OCI-LY7 (cell line): ENCODE data around the gene SPEN. TPM values are rescaled to one million over a fixed set of nuclear protein-coding genes. Genes with fewer than 3 reads are reported as not detected.

Experiments
- BruUV-seq: library from RNA; stranded (reverse); fragments of 400-500 nt; replicated peaks from 2 replicates; lab custom pipeline; 2021; lab: Mats Ljungman, UMichigan
- CTCF ChIA-PET: fragments of 300-600 bp; sonication (Branson Sonifier 250); formaldehyde crosslinking; loops from one replicate; lab custom pipeline; 2022; ENCODE audit warnings: antibody characterized with exemption; ENCODE audit not compliant: unreplicated experiment; lab: Charles Lee
- POLR2A ChIA-PET: fragments of 300-600 bp; sonication (Branson Sonifier 250); formaldehyde crosslinking; loops from one replicate; lab custom pipeline; 2022; ENCODE audit warnings: antibody characterized with exemption; lab: Charles Lee
- DNase-seq: peaks from one replicate; pipeline ENCODE4 v3.0.0-alpha.2; 2015; ENCODE audit warnings: low spot score
- H2AFZ ChIP-seq: fragments of 200-600 bp; sonication (generic), shearing (Covaris generic); 2 replicates; pipeline ENCODE4 v1.6.1; 2014; ENCODE audit warnings: mild to moderate bottlenecking, antibody characterized with exemption, low read length, moderate library complexity
- H3K27ac ChIP-seq: fragments of 200-600 bp; sonication (generic); 2 replicates; pipeline ENCODE4 v1.5.1; 2014; ENCODE audit warnings: mixed run types, low read depth, mild to moderate bottlenecking, moderate library complexity, low read length, inconsistent platforms; ENCODE audit not compliant: poor library complexity, severe bottlenecking
- H3K36me3 ChIP-seq: fragments of 200-600 bp; sonication (generic); 2 replicates; pipeline ENCODE4 v1.6.1; 2014; ENCODE audit warnings: mild to moderate bottlenecking, antibody characterized with exemption, low read length, moderate library complexity, mixed read lengths; ENCODE audit not compliant: insufficient read depth
- H3K4me1 ChIP-seq: fragments of 200-600 bp; sonication (generic); 2 replicates; pipeline ENCODE4 v1.5.1; 2014; ENCODE audit warnings: mild to moderate bottlenecking, low read length; ENCODE audit not compliant: insufficient read depth, poor library complexity, severe bottlenecking
- H3K4me2 ChIP-seq: fragments of 200-600 bp; sonication (generic); 2 replicates; pipeline ENCODE4 v1.6.1; 2014; ENCODE audit warnings: mild to moderate bottlenecking, low read length
- H3K4me3 ChIP-seq: fragments of 200-600 bp; sonication (generic); 2 replicates; pipeline ENCODE4 v1.5.1; 2014; ENCODE audit warnings: mild to moderate bottlenecking, low read depth, low read length; ENCODE audit not compliant: poor library complexity, severe bottlenecking
- H3K79me2 ChIP-seq: fragments of 200-600 bp; sonication (generic); 2 replicates; pipeline ENCODE4 v1.6.1; 2016; ENCODE audit warnings: low read depth, mild to moderate bottlenecking, low read length, moderate library complexity, mixed read lengths; ENCODE audit not compliant: insufficient read depth
- H3K9me2 ChIP-seq: fragments of 200-600 bp; sonication (generic); 2 replicates; pipeline ENCODE4 v1.6.1; 2016; ENCODE audit warnings: mild to moderate bottlenecking, low read length, mixed read lengths; ENCODE audit not compliant: insufficient read depth
- H3K9me3 ChIP-seq: fragments of 200-600 bp; sonication (generic); 2 replicates; pipeline ENCODE4 v1.6.1; 2014; ENCODE audit warnings: mild to moderate bottlenecking, mixed run types, low read length, mixed read lengths
- H4K20me1 ChIP-seq: fragments of 200-600 bp; sonication (generic); 2 replicates; pipeline ENCODE4 v1.6.1; 2014; ENCODE audit warnings: mild to moderate bottlenecking, antibody characterized with exemption, low read length, moderate library complexity, mixed read lengths; ENCODE audit not compliant: insufficient read depth
- CTCF ChIP-seq: fragments of 200-600 bp; sonication (generic); conservative IDR thresholded peaks from 2 replicates; pipeline ENCODE4 v1.5.1; 2014; ENCODE audit warnings: mild to moderate bottlenecking, antibody characterized with exemption, low read length, moderate library complexity, mixed read lengths
- EZH2phosphoT487 ChIP-seq: fragments of 200-600 bp; sonication (generic); IDR thresholded peaks from 2 replicates; pipeline ENCODE4 v1.6.1; 2018; ENCODE audit warnings: low read depth, borderline replicate concordance, mild to moderate bottlenecking, mixed run types, antibody characterized with exemption, low read length, moderate library complexity, mixed read lengths
- intact Hi-C: fragments of 100-400 bp; cut with micrococcal nuclease; formaldehyde crosslinking; loops from one replicate; pipeline ENCODE4 v1.10.0; 2022; ENCODE audit not compliant: unreplicated experiment
- total RNA-seq, 2 experiments: library from RNA; depleted of rRNA in 1 of 2; stranded (reverse); fragments of >200 nt in 1 of 2; shearing (Covaris generic) in 1 of 2; gene quantifications; 2 replicates each; pipeline ENCODE4 v1.2.3, GENCODE V29; 2014 to 2022

SPEN gene
- total RNA-seq, 2 experiments from 2014 or later, result 40.7 to 87.1 TPM

DNA sequence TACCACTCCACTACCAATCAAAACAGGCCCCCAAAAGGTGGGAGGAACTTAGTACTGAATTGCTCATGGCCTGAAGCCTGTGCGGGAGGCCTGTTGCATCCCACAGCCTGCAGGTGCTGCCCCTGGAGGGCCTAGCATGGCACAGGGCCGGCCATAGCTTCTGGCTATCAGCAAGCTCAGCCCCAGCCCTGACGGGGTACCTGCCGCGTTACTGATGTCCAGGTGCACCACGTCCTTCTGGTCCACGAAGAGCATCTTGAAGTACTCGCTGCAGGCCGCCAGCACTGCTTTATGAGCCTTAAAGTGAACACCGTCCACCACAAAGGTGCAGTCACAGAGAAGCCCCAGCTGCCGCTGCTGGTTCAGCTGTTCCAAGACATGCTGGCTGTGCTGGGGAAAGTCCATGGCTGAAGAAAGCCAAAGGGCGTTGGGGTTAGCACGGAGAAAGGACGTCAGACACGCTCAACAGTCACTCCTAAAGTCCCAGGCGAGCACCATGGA lies 100.6 kb downstream of the SPEN start:
- H3K36me3 ChIP-seq, result peaks cover 79% of the 10 kb centered on the region
- H4K20me1 ChIP-seq, result 0 out of 2 replicates have a peak, but pooled peaks cover 10% of the 10 kb centered on the region
- H3K9me3 ChIP-seq, result no peaks in the 10 kb centered on the region
- no TSS peak for BruUV-seq
- no peak overlapping the region for H3K4me2 ChIP-seq
- intact Hi-C loops, result loop anchor here (2.0 kb wide), 1 partner anchor 27 kb away; no protein-coding TSS in a partner anchor
- H2AFZ ChIP-seq, result no peak overlapping the region
- TF ChIP-seq CTCF, result no peak
- TF ChIP-seq EZH2phosphoT487, result no peak
- DNase-seq, result peak; percentile 24
- H3K9me2 ChIP-seq, result no peaks in the 10 kb centered on the region
- H3K4me1 ChIP-seq, result peaks cover 42% of the 10 kb centered on the region
- ChIA-PET CTCF (no interaction called here), POLR2A (interaction anchor here (0.6 kb wide), 1 partner anchor 324 kb away, joined by 3 read pairs; no protein-coding TSS in a partner anchor)
- no peaks in the 10 kb centered on the region; the same call in 1 of the 2 replicates for H3K79me2 ChIP-seq
- H3K4me3 ChIP-seq, result no peak overlapping the region
- H3K27ac ChIP-seq, result no peak overlapping the region

- POLR2A ChIA-PET, result interaction anchor here (0.6 kb wide), 1 partner anchor 323 kb away, joined by 3 read pairs; no protein-coding TSS in a partner anchor
- peak overlapping the region; percentile 37 for H3K4me2 ChIP-seq
- H3K9me3 ChIP-seq, result no peaks in the 10 kb centered on the region
- 0 out of 2 replicates have a peak, but pooled peaks cover 10% of the 10 kb centered on the region for H4K20me1 ChIP-seq
- no peak for DNase-seq
- BruUV-seq, result TSS peak; percentile 50
- no peaks in the 10 kb centered on the region for H3K9me2 ChIP-seq
- TF ChIP-seq EZH2phosphoT487, result no peak
- no peak for TF ChIP-seq CTCF
- CTCF ChIA-PET, result no interaction called here
- H3K4me1 ChIP-seq, result peaks cover 42% of the 10 kb centered on the region
- intact Hi-C loops, result loop anchor here (2.0 kb wide), 1 partner anchor 26 kb away; no protein-coding TSS in a partner anchor
- no peak overlapping the region for H3K27ac ChIP-seq
- no peaks in the 10 kb centered on the region; the same call in 1 of the 2 replicates for H3K79me2 ChIP-seq
- H3K36me3 ChIP-seq, result peaks cover 79% of the 10 kb centered on the region
- H3K4me3 ChIP-seq, result no peak overlapping the region
- H2AFZ ChIP-seq, result no peak overlapping the region
Observed at GRCh38 chr1:15948595-15949452, 101.3 kb downstream of the SPEN start.
